AML-193 (cell line): ENCODE results near the gene FILIP1L.

Experiments used
- DNase-seq, 2 experiments: peaks; one replicate each; lab custom pipeline; 2025; lab: John Stamatoyannopoulos, UW

FILIP1L gene

DNA sequence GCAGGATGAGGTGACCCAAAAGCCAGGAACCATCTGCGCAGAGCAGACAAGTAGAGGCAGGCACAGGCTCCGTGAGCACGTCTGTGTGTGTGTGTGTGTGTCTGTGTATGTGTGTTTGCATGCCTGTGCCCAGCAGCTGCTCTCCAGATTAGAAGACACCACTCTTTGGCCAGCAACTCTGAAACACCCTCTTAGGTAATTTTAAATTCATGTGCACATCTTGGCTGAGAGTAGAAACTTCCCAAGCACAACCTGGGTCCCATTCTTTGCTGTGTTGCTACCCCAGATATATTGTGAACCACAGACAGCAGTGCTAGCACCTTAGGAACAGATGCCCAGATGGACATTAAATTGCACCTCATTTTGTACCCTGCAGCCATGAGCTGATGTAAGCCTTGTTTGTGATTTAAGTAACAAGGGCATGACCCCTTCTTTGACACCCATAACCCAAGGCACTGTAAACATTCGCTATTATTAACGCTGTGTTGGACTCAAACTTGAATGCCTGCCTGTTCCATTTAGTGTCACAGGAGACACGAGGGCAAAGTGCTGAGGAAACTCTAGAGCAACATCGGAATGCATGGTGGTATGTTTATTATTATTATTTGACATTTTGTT is at the start of gene FILIP1L:
FILIP1L (minus strand) TSS at position 89 of the 618 bp plus-strand sequence.
- DNase-seq: no peak

DNA sequence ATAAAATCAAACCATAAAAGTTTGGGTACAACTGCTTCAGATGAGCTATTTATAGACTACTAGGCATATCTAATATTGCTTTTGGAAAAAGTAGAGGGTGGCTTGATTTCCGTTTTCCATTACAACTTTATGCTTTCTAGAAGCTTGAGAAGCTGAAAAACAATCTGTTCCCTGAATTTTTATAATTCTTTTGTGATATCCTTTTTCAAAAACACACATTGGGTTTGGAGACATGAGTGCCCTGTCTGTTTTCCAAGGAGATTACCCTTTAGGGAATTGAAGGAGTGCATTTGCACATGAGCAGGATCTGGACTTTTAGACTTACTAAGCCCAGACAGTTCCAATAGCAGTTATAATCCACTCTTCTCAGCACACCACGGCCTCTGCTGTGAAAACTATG is 49.5 kb upstream of the FILIP1L start:
- DNase-seq: no peak

DNA sequence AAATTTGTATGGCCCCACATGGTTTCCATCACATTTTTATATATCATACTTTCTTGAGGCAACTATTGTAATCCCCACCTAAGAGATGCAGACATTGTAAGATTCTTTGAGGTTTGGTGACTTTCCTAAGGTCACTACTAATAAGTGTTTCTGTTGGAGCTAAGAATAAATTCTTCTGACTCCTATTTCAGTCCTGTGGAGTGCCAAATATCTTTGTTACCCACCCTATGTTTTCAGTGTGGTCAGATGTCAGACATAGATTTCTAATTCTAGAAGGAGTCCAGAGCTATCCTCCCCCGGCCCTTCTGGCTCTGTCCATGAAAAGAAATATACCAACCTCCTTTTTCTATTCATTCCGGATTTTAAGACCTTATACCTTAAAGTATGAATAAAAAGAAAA is 46.2 kb upstream of the FILIP1L start:
- no peak for DNase-seq

DNA sequence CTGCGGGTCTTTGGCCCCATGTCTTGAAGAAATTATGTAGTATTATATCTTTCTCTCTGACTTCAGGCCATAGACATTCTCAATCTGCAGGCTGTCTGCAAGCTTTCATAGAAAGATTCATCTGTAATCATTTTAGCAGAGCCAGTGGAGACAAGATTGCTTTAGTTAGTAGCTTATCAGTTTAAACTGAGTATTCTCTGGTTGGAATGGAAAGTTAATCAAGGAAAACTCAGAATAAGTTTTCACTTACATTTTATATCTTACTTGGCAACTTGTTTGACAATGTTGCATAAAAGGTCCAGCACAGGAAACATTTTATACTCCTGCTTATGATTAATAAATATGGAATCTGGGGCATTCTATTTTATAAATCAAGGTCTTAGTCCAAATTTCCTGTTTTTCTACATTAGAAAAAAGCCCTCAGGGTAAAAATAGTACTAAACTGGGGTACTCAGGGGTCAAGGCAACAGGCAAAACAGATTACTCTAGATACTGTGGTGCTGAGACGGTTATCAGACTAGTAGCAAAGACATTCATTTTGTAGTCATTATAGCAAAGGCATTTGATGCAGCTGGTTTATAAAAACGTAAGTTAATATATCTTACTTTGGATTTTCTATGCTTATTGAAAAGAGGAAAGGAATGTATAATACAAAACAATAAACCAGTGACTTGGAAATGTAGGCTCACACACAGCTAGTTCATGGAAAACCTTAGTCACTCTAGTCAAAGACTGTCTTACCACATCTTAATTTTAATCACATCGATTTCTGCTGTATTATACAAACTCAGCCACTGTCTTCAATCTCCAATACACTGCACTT is 45.2 kb upstream of the FILIP1L start:
- no peak for DNase-seq

DNA sequence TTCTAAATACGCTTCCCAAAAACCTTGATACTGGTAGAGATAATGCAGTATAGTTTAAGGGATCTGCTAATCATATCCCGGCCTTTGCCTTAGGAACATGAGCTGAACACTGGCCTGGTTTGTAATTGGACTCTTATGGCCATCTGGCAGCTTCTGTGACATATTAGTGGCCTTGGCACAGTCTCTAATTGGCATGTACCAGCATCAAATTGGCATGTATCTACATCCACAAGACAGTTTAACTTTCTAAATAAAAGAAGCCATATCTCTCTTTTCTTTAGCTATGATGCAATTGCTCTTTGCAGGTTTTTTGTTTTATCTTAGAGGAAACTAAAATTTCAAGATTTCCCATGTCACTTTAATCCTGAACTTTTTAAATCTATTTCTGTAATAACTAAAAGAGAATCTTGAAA is 44.6 kb upstream of the FILIP1L start:
- DNase-seq: no peak

DNA sequence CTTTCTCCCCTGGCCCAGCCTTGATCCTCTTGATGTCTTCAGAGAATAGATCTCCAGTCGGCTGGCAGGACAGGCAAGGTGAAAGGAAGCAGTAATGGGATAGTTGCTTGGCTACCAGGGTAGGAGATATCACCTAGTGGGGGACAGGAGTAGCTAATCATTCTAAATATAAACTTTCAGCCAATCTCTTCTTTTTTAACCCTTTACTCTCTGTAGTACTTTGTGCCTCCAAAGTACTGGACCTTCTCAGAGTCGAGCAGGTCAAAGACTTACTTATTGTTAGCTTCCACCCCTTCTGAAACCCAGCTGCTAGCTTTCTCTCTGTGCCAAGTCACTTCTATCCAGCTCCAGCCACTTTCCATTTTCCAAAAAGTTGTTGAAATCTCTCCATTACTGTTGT is 43.4 kb upstream of the FILIP1L start:
- DNase-seq: no peak

DNA sequence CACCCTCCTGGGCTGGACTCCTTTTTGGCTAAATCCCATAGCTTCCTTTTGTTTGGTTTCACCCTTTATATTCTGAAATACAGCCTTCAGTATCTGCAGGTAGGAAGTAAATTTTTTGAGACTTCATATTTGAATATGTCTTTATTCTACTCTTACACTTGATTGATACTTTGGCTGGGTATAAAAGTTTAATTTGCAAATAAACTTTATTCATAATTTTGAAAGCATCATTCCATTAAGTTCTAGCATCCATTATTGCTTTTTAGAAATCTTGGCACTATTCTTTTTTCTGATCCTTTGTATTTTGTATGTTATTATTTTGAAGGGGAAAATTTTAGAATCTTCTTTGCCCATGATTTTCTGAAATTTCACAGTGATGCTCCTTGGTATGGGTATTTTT is 41.3 kb upstream of the FILIP1L start:
- DNase-seq: no peak

DNA sequence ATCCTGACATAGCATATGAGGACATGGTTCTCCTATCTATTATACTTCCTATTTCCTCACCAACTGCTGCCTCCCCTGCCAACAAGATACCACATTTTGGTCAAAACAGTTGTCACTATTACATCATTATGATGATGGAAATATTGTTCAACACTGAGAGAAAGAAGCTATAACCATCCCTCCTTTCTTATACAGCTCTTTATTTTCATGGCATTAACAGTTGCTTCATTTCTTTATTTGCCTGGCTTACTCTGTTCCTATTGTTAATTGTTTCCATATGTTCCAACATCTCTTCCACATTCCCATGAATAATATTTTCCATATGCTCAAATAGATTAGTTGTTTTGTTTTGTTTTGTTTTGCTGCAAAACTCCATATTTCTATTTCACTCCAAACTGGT is 40.8 kb upstream of the FILIP1L start:
- DNase-seq: peak; percentile 26 to 33

DNA sequence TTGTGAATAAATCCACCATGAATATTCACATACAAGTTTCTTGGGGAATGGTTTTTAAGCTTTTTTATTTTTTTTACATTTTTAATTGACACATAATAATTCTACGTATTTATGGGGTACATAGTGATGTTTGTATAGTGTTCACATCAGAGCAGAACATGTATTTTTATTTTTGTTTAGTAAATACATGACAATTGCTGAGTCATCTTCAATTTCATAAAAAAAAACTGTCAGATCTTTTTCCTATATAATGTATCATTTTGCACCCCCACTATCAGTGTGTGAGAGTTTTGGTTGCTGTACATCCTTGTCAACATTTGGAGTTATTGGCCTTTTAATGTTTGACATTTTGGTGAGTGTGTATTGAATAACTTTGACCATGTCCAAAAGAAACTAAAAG is 39.9 kb upstream of the FILIP1L start:
- no peak for DNase-seq

DNA sequence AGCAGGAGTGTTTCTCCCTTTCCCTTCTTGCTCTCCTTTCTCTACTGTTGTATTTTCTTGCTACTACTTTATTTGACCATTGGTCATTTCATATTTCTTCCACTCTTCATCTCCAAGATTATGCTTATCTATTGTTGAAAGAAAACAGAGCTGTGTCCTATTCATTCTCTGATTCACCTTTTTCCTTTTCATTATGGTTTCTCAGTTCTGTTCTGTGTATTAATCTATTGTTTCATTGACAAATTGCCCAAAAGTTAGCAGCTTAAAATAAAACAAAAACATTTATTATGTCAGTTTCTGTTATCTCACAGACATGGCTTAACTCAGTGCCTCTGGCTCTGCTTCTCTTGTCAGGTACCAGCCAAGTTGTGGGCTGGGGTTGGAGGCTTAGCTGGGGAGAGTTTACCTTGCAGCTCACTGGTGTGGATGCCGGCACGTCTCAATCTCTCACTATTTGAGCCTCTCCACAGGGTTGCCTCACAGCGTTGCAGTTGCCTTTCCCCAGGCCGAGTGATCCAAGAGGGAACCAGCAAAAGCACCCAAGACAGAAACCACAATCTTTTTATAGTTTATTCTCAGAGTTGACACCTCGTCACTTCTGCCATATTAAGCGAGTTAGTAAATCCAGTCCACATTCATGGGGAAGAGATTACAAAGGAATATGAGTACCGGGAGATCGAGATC is 36.9 kb upstream of the FILIP1L start:
- DNase-seq: no peak

DNA sequence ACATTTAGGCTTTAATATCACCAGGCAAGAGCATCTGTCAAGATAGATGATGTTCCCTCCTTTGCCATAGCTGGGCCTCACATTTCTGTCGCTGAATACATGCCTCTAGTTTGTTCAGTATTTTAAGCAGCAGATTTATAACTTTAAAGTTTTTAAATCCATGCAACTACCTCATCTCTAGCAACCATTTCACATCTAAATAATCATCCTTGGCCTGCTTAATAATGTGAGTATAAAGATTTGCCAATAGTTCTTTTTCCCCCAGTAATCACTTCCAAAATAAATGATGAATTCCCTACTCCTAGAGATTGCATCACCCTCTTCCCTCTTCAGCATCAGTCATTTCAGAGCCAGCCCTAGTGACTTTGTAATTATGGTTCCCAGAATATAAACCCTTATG is 36.2 kb upstream of the FILIP1L start:
- no peak for DNase-seq

DNA sequence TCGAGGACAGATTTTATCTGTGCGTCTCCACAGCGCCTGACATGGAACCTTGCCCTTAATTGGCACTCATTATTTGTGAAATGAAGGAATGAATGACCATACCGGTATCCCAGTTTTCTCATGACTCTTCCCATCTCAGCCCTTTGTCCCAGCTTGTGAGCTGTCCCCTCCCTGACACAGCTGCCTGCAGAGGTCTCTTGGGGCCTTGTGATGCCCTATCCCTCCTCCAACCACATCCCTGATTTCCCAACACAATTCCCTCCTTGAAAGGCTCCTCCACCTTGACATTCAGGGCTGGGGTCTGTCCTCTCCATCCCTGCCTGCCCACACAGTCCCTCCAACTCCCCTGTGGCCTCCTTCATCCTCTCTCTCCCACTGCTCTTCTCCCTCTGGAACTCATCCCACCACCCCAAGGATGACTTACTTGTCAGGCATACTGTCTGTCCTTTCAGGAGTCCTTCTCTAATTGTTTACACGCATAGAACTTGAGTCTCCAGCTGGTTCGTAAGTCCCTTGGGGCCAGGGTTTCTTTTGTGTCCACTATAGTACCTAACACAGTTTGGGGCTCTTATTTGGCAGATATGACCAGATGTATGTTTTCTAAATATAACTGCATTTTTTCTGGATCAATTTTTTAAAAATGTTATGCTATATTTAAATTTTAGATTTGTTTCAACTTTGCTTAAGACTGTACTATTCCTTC is 35.6 kb upstream of the FILIP1L start:
- no peak for DNase-seq

DNA sequence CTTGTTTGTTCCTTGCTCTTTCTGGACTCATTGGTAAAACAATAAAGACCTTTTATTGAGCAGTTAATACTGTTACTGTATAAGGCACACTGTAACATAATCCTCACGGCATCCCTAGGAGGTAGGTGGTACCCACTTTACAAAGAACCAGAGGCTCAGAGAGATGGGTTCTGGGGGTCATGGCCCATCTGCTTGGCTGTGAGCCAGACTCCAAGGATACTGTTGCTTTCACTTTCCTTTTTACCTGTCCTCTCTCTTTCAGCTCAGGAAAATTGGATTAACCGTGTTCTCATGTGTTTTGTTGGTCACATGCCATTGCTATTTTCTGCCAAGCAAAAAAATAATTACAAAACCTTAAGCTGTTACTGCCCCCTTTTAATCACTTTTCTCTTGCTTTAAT is 34.8 kb upstream of the FILIP1L start:
- no peak for DNase-seq

DNA sequence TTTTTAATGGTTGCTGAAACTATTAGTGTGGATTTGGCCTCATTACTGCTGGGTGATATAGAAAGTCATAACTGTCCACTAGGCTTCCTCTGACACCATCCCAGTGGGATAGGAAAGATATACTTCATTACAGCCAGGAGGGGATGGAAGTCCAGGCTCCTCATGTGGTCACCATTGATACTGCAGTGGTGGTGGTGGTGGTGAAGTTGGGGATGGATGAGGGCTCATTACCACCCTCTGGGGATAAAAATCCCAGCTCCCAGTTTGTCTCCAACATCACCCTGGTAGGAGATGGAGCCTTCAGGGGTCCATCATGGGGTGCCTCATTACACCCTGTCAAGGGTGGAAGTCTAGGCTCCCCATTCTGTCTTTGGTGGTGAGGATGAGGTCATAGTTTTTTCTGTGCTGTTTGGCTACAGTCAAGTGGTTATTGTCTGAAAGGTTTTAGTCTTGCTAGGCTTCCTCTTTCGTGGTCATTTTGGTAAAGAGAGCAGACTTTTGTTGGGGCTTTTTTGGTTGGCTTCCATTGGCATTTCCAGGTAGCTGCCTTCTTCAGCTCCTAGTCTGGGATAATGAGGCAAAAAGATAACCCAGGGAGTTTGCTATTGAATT is 30.1 kb upstream of the FILIP1L start:
- peak; percentile 67 to 72 for DNase-seq

DNA sequence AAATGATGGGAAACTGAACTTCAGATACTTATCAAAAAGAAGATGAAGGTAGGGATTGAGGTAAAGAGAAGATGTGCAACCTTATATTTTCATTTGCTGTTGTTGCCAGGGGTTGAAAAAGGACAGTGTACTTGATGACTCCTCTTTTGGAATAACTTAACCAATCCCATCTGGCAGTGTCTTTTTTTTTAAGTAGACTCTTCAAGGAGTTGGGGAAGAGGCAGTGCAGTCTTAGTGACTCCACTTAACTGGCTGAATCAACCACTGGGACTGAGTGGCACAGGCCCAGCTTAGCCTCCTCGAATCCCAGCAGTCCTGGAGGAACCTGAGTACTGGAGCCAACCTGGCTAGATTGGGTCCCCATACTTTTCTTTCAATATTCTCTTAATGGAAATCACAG is 27.3 kb upstream of the FILIP1L start:
- DNase-seq: no peak

DNA sequence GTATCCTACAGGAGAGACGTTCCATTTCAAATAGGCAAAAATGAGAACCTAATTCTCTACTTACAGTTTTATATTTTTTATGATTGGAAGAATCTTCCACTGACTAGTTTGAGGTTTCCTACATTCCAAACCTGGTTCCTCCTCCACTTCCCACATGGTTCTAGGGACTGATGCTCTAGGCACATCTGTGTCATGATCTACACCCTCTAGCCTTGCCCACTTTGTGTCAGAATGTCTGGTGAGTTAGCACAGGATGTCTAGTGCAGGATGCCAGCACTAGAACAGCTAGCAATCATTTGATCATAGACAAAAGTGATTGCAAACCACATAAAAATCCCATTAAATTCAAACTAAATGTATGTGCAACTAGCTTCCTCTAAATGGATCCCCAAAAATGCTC is 26.7 kb upstream of the FILIP1L start:
- no peak for DNase-seq

DNA sequence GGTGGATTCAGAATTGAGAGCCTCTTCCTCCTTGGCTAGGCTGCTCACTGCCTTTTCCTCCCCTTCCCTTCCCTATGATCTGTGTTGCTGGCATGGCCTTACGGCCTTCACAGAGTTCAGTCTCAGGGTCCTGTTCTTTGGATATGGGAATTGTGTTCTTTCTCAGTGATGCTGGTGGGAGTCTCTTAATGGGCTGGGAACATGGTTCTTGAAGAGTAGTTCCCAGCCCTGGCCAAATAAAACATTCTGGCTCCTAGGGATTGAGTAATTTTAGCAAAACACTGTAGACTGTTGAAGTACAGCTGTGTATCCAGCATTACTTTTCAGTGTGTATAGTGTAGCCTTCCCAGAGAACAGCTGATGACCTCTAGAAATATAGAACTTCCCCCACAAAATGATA is 22.6 kb upstream of the FILIP1L start:
- no peak for DNase-seq

DNA sequence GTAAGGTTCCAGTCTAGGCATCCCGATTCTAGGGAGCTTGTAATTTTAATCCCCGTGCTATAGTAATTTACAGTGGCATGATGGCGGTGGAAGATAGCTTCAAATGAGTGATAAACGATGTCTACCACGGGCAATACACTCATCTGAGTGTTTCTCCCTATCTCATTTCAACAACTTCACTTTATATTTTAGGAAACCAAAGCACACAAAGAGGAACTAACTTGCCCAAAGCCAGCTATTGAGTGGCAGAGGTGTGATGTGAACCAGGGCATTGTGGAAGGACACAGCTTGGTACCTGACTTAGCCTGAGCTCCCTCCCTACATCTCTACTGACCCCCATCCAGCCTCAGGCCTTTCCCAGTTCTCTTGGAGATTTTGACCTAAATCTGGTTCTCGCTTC is 16.9 kb upstream of the FILIP1L start:
- DNase-seq: peak; percentile 23 to 45

DNA sequence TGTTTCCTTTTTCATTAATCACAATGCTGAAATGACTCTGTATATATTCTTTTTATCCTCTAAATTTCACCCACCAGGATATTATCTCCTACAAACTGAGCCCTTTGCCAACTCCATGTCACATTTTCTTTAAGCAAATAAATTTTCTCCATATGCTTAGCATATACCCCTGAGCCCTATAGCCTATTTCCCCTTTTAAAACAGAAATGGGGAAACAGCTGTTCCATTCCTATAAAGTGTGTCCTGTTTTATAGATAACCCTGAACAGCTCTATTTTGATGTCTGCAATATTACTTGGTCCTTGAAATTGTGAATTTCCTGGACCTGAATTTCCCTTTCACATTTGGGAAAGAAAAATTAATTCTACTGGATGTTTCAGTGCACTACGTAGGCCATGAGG is 15.6 kb upstream of the FILIP1L start:
- DNase-seq: peak; percentile 46 to 52

DNA sequence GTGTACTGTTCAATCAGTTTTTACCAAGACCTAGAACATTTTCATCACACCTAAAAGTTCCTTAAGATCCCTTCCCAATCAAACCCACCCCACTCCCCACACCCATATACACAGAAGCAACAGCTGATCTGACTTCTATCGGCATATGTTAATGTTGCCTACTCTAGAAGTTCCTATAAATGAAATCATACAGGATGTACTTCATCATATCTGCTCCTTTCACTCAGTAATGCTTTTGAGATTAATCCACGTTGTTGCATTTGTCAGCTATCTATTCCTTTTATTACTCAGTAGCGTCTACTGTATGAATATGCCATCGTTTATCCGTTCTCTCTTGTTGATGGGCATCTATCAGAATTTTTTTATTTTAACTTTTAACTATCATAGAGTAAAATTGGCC is 14.3 kb upstream of the FILIP1L start:
- DNase-seq: no peak

DNA sequence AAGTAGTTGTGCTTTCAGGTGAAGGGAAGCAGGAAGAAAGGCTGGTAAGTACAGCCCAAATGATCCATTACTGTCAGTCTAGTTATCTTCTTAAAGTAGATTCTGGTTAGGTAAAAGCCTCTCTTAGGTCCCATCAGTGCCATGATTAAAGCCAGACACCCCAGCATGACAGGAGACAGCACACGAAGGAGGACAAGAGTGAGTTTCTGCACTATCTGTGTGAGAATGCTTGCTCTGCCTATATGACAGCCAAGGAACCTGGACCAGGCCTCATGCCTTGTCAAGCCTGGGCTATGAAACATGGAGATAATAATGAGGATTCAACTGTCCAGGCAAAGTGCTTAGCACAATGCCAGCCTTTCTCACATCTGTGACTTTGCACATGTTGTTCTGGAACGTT is 13.5 kb upstream of the FILIP1L start:
- DNase-seq: no peak
